Erythroblast (primary cell): ENCODE measurements around the gene HOXB2.

Experiments
- GATA1 ChIP-seq: IDR thresholded peaks from 2 replicates; pipeline ENCODE4 v1.6.1; 2011; ENCODE audit warnings: low read depth, mild to moderate bottlenecking, control low read depth, low read length, moderate library complexity
- POLR2A ChIP-seq: IDR thresholded peaks from 2 replicates; pipeline ENCODE4 v1.6.1; 2011; ENCODE audit warnings: mild to moderate bottlenecking, low read length

GRCh38 chr17:48530887-48531272 is 14.0 kb downstream of the HOXB2 start, which contains the start of gene HOXB1:
- no peak for TF ChIP-seq POLR2A
- TF ChIP-seq GATA1 = no peak
